NCI-H345 (cell line): ENCODE data around the gene METTL9.
"Not testable (repeated sequence)": the region's sequence is repeated elsewhere in the genome, so short reads cannot be mapped to it uniquely, and the experiment has no call there.

ENCODE experiments used
- DNase-seq: peaks from one replicate; lab custom pipeline; 2025; lab: John Stamatoyannopoulos, UW

Gene METTL9

DNA sequence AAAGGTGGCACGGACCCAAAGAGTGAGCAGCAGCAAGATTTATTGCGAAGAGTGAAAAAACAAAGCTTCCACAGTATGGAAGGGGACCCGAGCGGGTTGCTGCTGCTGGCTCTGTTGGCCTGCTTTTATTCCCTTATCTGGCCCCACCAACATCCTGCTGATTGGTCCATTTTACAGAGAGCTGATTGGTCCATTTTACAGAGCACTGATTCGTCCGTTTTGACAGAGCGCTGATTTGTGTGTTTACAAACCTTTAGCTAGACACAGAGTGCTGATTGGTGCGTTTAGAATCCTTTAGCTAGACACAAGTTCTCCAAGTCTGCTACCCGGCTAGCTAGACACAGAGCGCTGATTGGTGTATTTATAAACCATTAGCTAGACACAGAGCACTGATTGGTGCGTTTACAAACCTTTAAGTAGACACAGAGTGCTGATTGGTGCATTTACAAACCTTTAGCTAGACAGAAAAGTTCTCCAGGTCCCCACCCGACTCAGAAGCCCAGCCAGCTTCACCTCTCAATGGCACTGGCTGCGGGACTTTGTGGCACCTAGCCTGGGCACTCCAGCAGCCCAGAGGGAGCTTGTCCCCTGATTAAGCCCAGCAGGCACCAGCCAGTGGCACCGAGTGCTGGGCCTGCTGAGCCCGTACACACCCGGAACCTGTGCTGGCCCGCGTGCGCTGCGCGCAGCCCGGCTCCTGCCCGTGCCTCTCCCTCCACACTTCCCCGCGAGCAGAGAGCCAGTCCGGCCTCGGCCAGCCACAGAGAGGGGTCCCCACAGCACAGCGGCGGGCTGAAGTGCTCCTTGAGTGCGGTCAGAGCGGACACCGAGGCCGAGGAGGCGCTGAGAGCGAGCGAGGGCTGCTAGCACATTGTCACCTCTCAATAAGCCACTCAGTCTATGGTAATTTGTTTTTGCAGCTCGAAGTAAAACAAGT, 37.9 kb downstream of the METTL9 start:
- no peak for DNase-seq

DNA sequence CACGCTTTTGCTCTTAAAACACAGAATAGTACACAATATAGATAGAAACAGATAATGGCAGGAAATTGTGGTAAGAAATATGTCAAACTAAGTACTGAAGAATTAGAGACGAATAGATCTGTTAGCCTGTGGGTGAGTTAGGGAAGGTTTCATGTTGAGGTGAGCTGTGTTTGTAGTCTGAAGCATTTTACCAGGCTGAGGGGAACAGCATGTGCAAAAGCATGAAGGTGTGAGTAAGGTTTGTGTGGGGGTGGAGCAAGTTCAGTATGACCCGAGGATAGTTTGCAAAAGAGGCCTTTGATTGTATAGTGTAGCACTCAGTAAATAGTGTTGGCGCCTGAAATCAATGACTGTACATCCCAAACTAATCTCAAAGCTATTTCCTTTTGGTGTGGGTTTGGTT, 39.2 kb downstream of the METTL9 start:
- no peak for DNase-seq

DNA sequence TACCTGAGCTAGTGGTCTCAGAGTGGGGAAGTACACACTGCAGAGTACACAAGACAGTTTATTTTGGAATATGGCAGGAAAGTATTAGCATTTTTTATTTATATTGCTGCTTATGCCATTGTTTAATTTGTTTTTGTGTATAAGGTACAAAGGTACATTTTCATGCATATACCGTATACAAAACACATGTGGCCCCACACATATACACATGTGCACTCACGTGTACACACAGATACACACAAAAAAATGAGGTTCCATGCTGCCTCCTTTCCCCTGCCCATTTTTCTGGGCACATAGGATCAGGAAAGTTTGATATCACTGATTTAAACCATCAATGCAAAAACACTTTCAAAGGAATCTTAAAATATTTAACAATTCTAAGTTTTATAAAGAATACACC, 40.1 kb downstream of the METTL9 start:
- DNase-seq, result no peak

DNA sequence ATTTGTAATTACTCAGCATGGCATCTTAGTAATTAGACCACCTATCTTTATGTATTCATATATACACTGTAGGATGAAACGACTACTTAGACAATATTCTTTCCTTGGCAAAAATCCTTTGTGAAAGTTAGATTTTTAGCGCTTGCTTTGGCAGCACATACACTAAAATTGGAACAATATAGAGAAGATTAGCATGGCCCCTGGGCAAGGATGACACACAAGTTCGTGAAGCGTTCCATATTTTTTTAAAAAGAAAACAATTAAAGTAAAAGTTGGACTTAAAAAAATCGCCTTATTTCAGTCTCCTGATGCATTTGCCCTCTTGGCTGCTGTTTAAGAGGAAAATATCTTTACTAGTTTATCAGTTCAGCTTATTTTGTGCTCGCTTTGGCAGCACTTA, 42.5 kb downstream of the METTL9 start:
- no peak for DNase-seq

DNA sequence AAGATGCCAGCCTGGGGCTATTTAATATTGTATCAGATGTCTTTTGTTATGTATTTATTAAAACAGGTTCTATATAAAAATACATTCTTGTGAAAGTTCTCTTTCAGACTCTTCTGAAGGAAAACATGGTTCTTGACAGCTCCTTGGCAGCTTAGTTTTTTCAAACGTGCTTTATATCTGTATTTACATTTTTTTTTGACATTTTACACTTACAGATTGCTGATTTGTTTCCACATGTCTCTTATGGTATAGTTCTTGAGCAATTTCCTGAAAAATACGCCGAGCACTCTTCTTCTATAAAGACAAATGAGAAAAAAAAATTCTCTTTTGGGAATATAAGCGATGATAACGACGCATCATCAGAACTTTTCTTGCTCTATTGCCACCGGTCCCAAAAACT, 43.5 kb downstream of the METTL9 start:
- no peak for DNase-seq

DNA sequence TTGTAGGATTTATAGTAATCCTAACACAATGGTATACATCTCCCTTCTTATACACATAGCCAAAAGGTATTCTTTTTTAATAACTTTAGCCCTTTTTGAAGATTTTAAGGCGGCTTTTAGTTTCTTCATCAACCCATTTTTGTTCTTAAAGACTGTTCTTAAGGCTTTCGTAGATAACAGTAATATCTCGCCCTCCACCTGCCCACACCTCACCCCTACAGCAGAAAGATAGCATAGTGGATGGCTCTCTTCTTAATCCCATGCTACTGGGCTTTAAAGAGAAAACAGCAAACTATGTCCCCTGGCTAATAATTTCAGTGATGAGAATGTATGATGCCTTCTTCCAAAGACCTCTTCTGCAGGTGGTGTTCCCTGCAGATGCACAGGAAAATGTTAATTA, 44.4 kb downstream of the METTL9 start:
- no peak for DNase-seq

DNA sequence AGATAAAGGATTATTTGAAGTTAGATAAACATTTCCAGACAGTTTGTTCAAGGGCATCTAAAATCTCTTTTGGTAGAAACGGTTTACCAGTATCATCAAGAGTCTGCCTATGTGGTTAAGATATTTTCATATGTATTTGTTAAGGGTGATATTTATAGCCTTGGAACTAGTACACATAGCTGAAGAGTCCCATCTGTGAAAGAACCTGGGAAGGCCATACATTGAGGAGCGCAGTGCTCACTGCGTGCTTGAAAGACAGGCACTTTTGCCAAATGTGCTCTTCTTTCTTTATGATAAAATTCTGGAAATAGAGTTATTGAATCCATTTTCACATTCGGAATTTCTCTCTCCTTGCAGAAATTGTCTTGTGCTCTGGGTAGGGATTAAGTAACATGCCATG, 45.3 kb downstream of the METTL9 start:
- DNase-seq, result no peak

DNA sequence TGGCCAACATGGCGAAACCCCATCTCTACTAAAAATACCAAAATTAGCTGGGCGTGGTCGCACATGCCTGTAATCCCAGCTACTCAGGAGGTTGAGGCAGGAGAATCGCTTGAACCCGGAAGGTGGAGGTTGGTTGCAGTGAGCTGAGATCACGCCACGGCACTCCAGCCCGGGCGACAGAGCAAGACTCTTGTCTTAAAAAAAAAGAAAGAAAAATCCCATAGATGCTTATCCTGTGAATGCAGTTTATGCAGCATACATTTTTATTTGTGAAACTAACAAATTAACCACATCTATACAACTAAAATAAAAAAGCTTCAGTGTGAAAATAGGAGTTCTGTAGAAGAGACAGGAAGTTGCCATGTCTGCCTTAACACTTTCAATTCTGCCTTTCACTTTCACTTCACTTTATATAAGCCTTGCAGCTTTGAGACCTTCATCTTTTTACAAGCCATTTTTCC, 45.9 kb downstream of the METTL9 start:
- no peak for DNase-seq

DNA sequence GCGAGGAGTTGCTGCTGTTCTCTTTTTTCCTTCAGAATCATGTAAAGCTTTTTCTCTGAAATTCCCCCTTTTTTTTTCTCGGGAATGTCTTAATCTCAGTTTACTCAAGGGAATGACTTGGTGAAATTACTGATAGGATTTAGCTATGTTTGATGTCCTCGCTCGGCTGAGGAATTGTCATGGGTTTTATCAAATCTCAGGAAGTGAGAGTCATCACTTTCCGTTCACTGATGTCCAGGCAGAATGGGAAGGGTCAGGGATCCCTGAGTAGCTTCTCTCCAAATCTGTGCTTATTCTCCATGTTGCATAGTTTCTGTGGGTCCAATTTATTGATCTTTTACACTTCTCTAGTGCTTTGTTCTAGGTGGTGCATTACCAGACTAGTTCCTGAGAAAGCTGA, 46.7 kb downstream of the METTL9 start:
- DNase-seq, result no peak

DNA sequence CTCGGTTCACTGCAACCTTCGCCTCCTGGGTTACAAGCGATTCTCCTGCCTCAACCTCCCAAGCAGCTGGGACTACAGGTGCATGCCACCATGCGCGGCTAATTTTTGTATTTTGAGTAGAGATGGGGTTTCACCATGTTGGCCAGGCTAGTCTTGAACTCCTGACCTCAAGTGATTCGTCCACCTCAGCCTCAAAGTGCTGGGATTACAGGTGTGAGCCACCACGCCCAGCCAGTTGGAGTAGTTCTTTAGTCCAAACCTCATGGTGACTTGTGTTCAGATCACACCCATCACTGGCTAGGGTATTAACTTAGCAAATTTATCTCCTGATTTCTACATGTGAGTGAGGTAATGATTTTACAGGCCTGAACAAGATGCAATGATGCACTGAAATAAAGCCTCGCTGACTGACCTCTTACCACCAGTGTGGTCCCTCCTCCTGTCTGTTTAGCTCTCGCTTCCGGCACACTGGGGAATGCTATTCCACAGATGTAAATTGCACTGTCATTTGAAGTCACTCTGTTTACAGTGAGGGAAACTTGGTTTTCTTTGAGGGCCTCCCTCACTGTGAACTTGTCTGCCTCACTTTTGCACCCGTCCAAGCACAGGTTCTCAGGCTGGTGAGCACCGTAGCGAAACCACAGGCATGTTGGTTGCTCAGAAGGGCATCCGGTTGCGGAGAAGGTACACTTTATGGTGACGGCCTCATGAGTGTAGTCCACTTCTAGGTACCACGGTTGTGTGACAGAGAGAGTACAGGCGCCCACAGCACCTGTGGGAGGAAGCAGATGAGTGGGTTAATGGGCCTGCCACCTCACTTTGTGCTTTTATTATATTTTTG, 47.6 kb downstream of the METTL9 start:
- DNase-seq, result no peak

DNA sequence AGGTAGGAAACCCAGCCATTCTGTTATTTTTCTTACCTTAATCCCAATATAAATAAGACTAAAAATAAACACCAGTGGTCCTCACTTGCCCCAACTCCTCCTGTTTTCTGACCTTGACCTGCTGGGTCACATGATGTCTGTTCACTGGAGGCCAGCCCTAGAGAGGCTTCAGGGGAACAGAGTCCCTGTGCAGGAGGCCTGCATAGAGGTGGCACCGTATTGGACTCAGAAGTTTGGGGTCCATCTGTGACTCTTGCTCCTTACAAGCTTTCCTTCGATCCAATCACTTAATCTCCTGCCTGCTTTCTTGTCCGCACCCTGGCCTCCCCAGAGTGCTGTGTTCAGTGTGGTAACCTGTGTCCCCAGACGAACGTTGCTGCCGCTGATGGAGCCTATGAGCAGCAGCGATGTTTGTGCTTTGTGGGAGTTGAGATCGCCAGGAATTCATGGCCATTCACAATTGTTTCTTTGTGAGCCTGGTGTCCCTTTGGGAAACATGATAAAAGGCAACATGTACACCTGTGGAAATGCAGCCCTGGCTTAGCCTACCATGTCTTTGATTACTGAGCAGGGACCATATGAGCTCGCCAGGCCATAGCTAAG, 48.3 kb downstream of the METTL9 start:
- DNase-seq, result no peak

DNA sequence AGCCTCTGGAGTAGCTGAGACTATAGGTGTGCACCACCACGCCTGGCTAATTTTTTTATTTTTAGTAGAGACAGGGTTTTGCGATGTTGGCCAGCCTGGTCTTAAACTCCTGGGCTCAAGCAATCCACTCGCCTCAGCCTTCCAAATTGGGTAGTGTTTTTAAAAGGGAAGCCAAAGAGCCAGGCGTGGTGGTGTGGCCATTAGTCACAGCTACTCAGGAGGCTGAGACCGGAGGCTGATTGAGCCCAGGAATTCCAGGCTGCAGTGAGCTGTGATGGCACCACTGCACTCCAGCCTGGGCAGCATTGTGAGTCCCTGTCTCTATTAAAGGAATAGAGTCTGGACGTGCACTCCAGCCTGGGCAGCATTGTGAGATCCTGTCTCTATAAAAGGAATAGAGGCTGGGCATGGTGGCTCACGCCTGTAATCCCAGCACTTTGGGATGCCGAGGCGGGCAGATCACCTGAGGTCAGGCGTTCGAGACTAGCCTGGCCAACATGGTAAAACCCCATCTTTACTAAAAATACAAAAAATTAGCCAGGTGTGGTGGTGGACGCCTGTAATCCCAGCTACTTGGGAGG, 50.5 kb downstream of the METTL9 start:
- DNase-seq, result not testable (repeated sequence)

DNA sequence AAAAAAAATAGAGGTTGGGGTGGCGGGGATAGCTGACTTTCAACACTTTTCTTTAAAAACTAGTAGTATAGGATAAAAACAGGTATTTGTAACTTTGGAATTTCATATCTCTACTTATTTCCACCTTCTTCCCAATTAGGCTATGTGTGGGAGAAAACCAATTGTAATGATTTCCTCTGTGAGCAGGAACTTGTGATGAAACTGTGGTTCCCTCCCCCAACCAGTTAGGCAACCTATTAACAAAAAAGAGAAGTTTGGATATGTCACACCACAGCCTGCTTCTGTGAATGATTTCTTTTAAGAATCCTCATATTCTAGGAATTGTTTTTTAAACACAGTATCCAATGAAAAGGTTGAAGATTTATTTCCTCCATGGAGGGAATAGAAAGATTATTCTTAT, 51.1 kb downstream of the METTL9 start:
- no peak for DNase-seq

DNA sequence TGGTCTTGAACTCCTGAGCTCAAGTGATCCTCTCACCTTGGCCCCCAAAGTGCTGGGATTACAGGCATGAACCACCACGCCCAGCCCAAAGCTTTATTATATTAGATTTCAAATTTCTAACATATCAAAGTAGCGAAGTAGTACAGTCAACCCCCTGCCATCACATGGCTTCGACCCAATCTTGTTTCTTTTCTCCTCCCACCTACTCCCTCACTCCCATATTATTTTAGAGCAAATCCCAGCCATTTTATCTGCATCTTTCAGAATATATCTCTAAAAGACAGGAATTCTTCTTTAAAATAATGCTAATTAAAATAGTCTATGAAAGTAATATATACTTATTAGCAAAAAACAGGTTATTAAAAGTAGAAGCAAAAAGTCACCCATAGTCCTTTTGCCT, 52.1 kb downstream of the METTL9 start:
- DNase-seq, result no peak

DNA sequence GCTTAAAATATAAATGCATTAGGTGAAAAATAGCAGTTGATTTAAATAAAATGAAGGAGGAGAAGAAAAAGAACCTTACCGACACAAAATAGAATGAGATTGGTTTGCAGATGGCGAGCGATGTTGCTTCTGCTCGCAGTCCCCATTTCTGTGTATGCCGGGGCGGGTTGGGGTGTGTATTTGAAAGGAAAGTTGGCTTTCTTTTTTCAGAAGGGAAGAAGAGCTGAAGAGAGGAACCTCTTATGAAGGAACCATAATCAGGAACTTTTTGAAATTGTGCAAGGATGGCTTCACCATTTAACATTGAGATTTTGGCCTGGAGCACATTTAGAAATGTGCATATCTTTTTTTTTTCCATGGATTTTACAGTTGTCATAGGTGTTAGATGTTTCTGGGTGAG, 53.1 kb downstream of the METTL9 start, which contains the start of gene IGSF6:
Gene IGSF6, minus strand, starts transcription at position 156 of the 400 bp plus-strand sequence. Its CDS starts 10 bp downstream, at position 146.
- DNase-seq, result no peak

DNA sequence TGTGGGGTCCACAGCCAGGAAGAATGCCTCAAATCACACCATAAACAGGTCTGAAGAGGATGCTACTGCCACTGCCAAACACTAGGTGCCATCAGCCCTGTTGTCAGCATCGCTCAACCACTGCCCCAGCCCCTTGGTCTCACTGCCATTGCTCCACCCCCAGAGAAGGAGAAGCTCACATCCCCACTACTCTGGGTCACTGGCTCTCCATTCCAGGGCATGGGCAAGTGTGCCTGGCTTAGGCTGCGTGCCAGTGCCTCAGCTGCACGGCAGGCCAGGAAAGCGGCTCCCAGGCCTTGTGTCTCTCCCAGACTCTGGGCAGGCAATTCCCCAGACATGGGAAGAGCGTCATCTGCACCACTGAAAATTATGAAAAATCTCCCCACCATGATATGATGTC, 54.2 kb downstream of the METTL9 start:
- no peak for DNase-seq

DNA sequence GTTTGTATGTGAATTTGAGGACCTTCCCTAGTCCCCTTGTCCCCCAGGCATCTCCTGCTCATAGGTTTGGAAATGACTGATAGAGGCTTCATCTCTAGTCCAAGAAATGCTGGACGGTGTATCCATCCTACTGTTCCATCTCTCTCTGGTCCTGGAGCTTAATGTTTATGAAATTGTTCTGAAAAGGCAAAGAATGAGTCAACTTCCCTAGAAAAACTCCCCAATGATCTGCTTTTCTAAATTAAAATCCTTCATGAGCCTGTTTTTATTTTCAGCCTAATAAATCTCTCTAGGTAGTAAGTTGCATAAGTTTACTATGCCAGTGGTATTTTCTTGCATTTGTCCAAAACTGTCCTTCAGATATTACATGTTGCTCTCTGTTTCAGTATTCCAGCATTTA, 55.1 kb downstream of the METTL9 start:
- no peak for DNase-seq

DNA sequence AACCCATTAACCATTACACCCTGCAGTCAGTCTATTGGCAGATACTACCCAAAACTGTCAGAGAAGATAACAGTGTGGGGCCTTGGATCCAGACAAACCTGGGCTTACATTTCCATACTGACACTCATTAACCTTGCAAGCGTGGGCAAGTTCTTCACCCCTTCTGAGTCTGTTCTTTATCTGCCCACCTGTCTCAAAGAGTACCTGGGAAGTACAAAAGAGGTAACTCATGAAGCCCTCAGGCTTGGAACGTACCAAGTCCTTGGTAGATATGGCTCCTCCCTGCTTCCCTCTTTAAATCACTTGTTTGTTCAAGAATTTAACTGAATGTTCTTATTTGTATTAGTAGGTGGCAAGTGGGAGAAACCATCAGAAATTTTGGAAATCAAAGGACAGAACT, 55.5 kb downstream of the METTL9 start:
- DNase-seq, result no peak

DNA sequence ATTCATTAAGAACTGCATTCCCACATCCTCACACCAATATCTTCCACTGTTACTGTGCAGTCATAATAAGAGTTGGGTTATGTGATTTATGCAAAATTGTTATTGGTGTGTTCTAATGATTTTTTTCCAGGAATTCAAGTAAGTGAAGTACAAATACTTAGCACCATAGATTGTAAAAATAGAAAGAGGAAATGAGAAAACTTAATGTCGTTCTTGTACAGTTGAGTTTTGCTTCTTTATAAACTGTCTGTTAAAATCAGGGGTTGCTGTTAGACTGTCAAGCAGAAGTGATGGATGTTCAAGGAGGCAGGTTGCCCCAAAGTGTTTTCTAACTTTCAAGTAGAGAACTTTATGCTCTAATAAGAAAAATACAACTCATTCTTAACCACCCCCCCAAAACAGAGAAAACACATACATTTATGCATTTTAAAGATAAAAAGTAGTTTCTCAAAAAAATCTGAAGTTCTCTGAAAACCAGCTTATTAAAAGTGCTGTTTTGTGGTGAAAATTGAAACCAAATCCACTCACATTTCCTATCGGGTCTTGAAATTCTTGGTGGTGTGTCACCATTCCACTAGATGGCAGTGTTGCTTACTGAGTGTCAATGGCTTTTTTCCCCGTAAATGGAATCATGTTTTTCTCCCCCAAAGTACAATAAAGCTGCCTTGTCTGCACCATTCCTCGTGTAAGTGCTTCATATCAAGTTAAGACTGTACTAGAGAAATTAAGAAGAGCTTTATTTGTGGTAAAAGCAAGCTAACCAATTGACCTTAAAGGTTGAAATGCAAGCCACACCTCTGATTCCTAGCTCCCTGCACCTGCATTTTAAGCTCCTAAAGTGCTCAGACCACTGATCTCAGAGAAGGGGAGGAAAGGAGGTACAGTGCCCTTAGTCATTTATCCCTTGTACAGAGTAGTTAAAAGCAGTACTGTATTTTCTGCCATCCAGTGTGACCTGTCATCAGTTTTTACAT, 57.7 kb downstream of the METTL9 start:
- DNase-seq, result peak; percentile 37

DNA sequence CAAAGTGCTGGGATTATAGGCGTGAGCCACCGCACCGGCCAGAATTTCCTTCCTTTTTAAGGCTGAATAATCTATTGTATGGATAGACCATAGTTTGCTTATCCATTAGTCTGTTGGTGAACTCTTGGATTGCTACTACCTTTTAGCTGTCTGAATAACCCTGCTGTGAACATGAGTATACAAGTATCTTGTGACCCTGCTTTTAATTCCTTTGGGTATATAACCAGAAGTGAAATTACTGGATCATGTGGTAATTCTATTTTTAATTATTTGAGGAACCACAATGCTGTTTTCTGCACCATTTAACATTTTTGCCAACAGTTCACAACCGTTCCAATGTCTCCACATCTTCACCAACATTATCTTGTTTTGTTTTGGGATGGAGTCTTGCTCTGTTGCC, 59.7 kb downstream of the METTL9 start:
- DNase-seq, result no peak
